ENCODE measurements around the gene SPEF2. TPM values are rescaled to one million over a fixed set of nuclear protein-coding genes. Genes with fewer than 3 reads are reported as not detected.

SPEF2 gene
- total and polyA plus RNA-seq, 9 of the 15 experiments (the other 6 are each of a cell fraction or from before 2014, with no cell fraction given), result 0.11 to 0.62 (median 0.20) TPM; not detected in 2

- H3K36me3 ChIP-seq (ENCODE audit: control insufficient read depth, insufficient read depth, low read length), result no peaks in the 10 kb centered on the region
- ChIA-PET POLR2A (no interaction called here), CTCF (ENCODE audit: low intra/inter-chr PET ratio) (no interaction called here)
- no peak overlapping the region for H3K4me2 ChIP-seq (ENCODE audit: insufficient read depth, low read length)
- no peak overlapping the region for H2AFZ ChIP-seq (ENCODE audit: low read depth, low read length)
- H3K9me3 ChIP-seq (replicated peaks; ENCODE audit: control insufficient read depth, insufficient read depth, low read depth, low read length), result no peaks in the 10 kb centered on the region
- no peaks in the 10 kb centered on the region for H3K4me1 ChIP-seq (replicated peaks in 1 of 2; ENCODE audit: control insufficient read depth in 2 of 2, insufficient read depth in 2 of 2, low read length in 2 of 2)
- H3K79me2 ChIP-seq (ENCODE audit: control insufficient read depth, insufficient read depth, low read length), result no peaks in the 10 kb centered on the region
- BruUV-seq (replicated peaks), result no TSS peak
- in situ Hi-C loops (cut with MboI), result no loop called here
- no peak for FAIRE-seq
- H3K27me3 ChIP-seq (ENCODE audit: control insufficient read depth in 2 of 2, insufficient read depth in 2 of 2, low read length in 2 of 2), result no peaks in the 10 kb centered on the region
- DNase-seq (ENCODE audit: extremely low read depth in 1 of 4, low spot score in 3 of 4), result no peak
- TF ChIP-seq ZNF41 (CRISPR knock-in tag; conservative IDR thresholded peaks at IDR 0.05), result no peak
- TF ChIP-seq YY1 (IDR thresholded peaks at IDR 0.05; ENCODE audit: borderline replicate concordance in 1 of 3, control insufficient read depth in 1 of 3, extremely low read depth in 1 of 3, insufficient read depth in 3 of 3, insufficient read length in 1 of 3, insufficient replicate concordance in 2 of 3, low read depth in 1 of 3, low read length in 2 of 3), result no peak
- TF ChIP-seq ZBTB43 (CRISPR knock-in tag; IDR thresholded peaks at IDR 0.05), result no peak
- TF ChIP-seq TEAD1 (CRISPR knock-in tag; IDR thresholded peaks at IDR 0.05), result no peak
- no peak for TF ChIP-seq SRSF7 (optimal IDR thresholded peaks at IDR 0.05; ENCODE audit: low read depth, low read length)
- TF ChIP-seq SMAD2 (IDR thresholded peaks at IDR 0.05; ENCODE audit: low read depth, low read length), result no peak
- TF ChIP-seq SMC3 (conservative IDR thresholded peaks at IDR 0.05; ENCODE audit: insufficient read depth, low read depth, low read length), result no peak
- no peak for TF ChIP-seq CCAR2 (IDR thresholded peaks at IDR 0.05; ENCODE audit: low read depth, low read length)
- no peak for TF ChIP-seq RREB1 (CRISPR knock-in tag; IDR thresholded peaks at IDR 0.05)
- TF ChIP-seq TAF7 (tag; IDR thresholded peaks at IDR 0.05), result no peak
- no peak for TF ChIP-seq POLR2A (conservative IDR thresholded peaks at IDR 0.05)
- TF ChIP-seq L3MBTL2 (IDR thresholded peaks at IDR 0.05), result no peak
- TF ChIP-seq NFE2L1 (tag; IDR thresholded peaks at IDR 0.05; ENCODE audit: borderline replicate concordance, low read depth), result no peak
- no peak for TF ChIP-seq GTF2A2 (tag; IDR thresholded peaks at IDR 0.05)
- intact Hi-C loops (cut with micrococcal nuclease), result no loop called here
- no peak for ATAC-seq
- H4K20me1 ChIP-seq (replicated peaks; ENCODE audit: control insufficient read depth, insufficient read depth, low read length), result no peaks in the 10 kb centered on the region
- no peak overlapping the region for H3K4me3 ChIP-seq
- H3K27ac ChIP-seq (ENCODE audit: extremely low read depth, low read depth, low read length), result no peak overlapping the region
- no peaks in the 10 kb centered on the region for H3K9me1 ChIP-seq (ENCODE audit: control insufficient read depth, insufficient read depth, low read length)
- no peak overlapping the region for H3K9ac ChIP-seq (ENCODE audit: insufficient read depth in 1 of 2, low read depth in 2 of 2, low read length in 2 of 2)
Measured at GRCh38 chr5:35852773-35853172, 235.1 kb downstream of the SPEF2 start.
